Adrenal gland (tissue), 5 donors: ENCODE measurements around the gene DDC.

ENCODE experiments used
- POLR2A ChIP-seq, 2 donors: fragments of 450-650 bp; IDR thresholded peaks; one replicate each; pipeline ENCODE4 v1.6.1; 2017; ENCODE audit warnings: antibody characterized with exemption in 2 of 2, mild to moderate bottlenecking in 2 of 2, moderate library complexity in 1 of 2
- TF ChIP-seq, protein P1 (sequence below), 6 experiments: fragments of 450-650 bp in 4 of 6; fragments of 200-600 bp in 2 of 6; sonication (generic) in 1 of 6; IDR thresholded peaks; 1 replicate in 5 of 6; 2 replicates in 1 of 6; pipeline versions ENCODE4 v1.5.1 to v1.8.0; 2016 to 2021; ENCODE audit warnings: antibody characterized with exemption in 6 of 6, mild to moderate bottlenecking in 2 of 6, moderate library complexity in 1 of 6
- donor health status: DM: no; HTN: no; CAD: no.

GRCh38 chr7:50531928-50532327, 33.3 kb downstream of the DDC start:
- TF ChIP-seq, protein P1, sequence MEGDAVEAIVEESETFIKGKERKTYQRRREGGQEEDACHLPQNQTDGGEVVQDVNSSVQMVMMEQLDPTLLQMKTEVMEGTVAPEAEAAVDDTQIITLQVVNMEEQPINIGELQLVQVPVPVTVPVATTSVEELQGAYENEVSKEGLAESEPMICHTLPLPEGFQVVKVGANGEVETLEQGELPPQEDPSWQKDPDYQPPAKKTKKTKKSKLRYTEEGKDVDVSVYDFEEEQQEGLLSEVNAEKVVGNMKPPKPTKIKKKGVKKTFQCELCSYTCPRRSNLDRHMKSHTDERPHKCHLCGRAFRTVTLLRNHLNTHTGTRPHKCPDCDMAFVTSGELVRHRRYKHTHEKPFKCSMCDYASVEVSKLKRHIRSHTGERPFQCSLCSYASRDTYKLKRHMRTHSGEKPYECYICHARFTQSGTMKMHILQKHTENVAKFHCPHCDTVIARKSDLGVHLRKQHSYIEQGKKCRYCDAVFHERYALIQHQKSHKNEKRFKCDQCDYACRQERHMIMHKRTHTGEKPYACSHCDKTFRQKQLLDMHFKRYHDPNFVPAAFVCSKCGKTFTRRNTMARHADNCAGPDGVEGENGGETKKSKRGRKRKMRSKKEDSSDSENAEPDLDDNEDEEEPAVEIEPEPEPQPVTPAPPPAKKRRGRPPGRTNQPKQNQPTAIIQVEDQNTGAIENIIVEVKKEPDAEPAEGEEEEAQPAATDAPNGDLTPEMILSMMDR (IDR thresholded peaks at IDR 0.05) = no peak
- no peak for TF ChIP-seq POLR2A (IDR thresholded peaks at IDR 0.05)
